Measurements from ENCODE around the gene TJP3. TPM values are rescaled to one million over a fixed set of nuclear protein-coding genes. Genes with fewer than 3 reads are reported as not detected.

The TJP3 gene
- total and polyA plus RNA-seq, 2 experiments from 2014 or later = 18.2 to 23.9 TPM

DNA sequence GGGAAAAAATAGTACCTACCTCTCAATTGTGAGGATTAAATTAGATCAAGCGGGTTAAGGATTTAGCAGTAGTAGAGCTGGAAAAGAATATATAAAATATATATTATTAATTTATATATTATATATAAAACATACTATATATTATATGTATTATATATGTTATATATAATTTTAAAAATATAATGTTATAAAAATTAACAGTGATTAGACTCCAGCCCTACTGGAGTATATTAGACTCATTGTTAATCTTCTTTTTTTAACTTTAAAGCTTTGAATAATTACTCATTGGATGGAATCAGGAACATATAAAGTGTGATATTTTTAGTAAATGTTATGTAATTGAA lies 53.9 kb downstream of the TJP3 start:
- Histone ChIP-seq H3K27me3 (ENCODE audit: insufficient read depth) (no peaks in the 10 kb centered on the region), H3K36me3 (ENCODE audit: insufficient read depth) (no peaks in the 10 kb centered on the region), H3F3A (replicated peaks; ENCODE audit: low read depth) (no peaks in the 10 kb centered on the region), H3K4me3 (peak overlapping the region; percentile 99), H2AFZ (peak overlapping the region; percentile 76; the same call in 1 of the 2 replicates), H3K4me2 (no peak overlapping the region; the same call in 1 of the 2 replicates), H3K9me2 (ENCODE audit: insufficient read depth) (no peaks in the 10 kb centered on the region; the same call in 1 of the 2 replicates), H4K20me1 (replicated peaks; ENCODE audit: insufficient read depth) (no peaks in the 10 kb centered on the region), H3K4me1 (ENCODE audit: insufficient read depth) (peaks cover 3% of the 10 kb centered on the region), H3K79me2 (replicated peaks; ENCODE audit: insufficient read depth) (peaks cover 22% of the 10 kb centered on the region), H3K27ac (ENCODE audit: low read depth) (no peak overlapping the region)
- Mint-ChIP-seq H3K9me3 (peaks cover 2% of the 10 kb centered on the region; the same call in 1 of the 3 replicates), H3K36me3 (ENCODE audit: low read depth) (peaks cover 5% of the 10 kb centered on the region; the same call in 2 of the 3 replicates), H3K27ac (peak overlapping the region; percentile 97), H3K27me3 (ENCODE audit: insufficient read depth, low read depth, poor library complexity) (peaks cover 11% of the 10 kb centered on the region), H3K4me1 (peaks cover 4% of the 10 kb centered on the region), H3K4me3 (peak overlapping the region; percentile 96)
- TF ChIP-seq, protein P1, sequence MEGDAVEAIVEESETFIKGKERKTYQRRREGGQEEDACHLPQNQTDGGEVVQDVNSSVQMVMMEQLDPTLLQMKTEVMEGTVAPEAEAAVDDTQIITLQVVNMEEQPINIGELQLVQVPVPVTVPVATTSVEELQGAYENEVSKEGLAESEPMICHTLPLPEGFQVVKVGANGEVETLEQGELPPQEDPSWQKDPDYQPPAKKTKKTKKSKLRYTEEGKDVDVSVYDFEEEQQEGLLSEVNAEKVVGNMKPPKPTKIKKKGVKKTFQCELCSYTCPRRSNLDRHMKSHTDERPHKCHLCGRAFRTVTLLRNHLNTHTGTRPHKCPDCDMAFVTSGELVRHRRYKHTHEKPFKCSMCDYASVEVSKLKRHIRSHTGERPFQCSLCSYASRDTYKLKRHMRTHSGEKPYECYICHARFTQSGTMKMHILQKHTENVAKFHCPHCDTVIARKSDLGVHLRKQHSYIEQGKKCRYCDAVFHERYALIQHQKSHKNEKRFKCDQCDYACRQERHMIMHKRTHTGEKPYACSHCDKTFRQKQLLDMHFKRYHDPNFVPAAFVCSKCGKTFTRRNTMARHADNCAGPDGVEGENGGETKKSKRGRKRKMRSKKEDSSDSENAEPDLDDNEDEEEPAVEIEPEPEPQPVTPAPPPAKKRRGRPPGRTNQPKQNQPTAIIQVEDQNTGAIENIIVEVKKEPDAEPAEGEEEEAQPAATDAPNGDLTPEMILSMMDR (conservative IDR thresholded peaks at IDR 0.05; ENCODE audit: low read depth in 2 of 2) = no peak
- TF ChIP-seq EZH2 (IDR thresholded peaks at IDR 0.05; ENCODE audit: low read depth, unreplicated experiment) (no peak), JUNB (IDR thresholded peaks at IDR 0.05; ENCODE audit: unreplicated experiment) (no peak), EZH2phosphoT487 (IDR thresholded peaks at IDR 0.05; ENCODE audit: unreplicated experiment) (no peak), ZNF114 (CRISPR knock-in tag; IDR thresholded peaks at IDR 0.05) (no peak), STAT1 (IDR thresholded peaks at IDR 0.05; ENCODE audit: unreplicated experiment) (no peak), NANOG (IDR thresholded peaks at IDR 0.05; ENCODE audit: borderline replicate concordance) (no peak), POLR2AphosphoS5 (IDR thresholded peaks at IDR 0.05; ENCODE audit: low read depth) (no peak), ZNF331 (CRISPR knock-in tag; IDR thresholded peaks at IDR 0.05; ENCODE audit: low read depth) (no peak), CREB1 (CRISPR knock-in tag; IDR thresholded peaks at IDR 0.05; ENCODE audit: low read depth) (no peak)
- TF ChIP-seq, protein P2, sequence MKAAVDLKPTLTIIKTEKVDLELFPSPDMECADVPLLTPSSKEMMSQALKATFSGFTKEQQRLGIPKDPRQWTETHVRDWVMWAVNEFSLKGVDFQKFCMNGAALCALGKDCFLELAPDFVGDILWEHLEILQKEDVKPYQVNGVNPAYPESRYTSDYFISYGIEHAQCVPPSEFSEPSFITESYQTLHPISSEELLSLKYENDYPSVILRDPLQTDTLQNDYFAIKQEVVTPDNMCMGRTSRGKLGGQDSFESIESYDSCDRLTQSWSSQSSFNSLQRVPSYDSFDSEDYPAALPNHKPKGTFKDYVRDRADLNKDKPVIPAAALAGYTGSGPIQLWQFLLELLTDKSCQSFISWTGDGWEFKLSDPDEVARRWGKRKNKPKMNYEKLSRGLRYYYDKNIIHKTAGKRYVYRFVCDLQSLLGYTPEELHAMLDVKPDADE (IDR thresholded peaks at IDR 0.05) = no peak
- TF ChIP-seq, protein P3, sequence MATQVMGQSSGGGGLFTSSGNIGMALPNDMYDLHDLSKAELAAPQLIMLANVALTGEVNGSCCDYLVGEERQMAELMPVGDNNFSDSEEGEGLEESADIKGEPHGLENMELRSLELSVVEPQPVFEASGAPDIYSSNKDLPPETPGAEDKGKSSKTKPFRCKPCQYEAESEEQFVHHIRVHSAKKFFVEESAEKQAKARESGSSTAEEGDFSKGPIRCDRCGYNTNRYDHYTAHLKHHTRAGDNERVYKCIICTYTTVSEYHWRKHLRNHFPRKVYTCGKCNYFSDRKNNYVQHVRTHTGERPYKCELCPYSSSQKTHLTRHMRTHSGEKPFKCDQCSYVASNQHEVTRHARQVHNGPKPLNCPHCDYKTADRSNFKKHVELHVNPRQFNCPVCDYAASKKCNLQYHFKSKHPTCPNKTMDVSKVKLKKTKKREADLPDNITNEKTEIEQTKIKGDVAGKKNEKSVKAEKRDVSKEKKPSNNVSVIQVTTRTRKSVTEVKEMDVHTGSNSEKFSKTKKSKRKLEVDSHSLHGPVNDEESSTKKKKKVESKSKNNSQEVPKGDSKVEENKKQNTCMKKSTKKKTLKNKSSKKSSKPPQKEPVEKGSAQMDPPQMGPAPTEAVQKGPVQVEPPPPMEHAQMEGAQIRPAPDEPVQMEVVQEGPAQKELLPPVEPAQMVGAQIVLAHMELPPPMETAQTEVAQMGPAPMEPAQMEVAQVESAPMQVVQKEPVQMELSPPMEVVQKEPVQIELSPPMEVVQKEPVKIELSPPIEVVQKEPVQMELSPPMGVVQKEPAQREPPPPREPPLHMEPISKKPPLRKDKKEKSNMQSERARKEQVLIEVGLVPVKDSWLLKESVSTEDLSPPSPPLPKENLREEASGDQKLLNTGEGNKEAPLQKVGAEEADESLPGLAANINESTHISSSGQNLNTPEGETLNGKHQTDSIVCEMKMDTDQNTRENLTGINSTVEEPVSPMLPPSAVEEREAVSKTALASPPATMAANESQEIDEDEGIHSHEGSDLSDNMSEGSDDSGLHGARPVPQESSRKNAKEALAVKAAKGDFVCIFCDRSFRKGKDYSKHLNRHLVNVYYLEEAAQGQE (IDR thresholded peaks at IDR 0.05; ENCODE audit: unreplicated experiment) = no peak
- TF ChIP-seq, protein P4, sequence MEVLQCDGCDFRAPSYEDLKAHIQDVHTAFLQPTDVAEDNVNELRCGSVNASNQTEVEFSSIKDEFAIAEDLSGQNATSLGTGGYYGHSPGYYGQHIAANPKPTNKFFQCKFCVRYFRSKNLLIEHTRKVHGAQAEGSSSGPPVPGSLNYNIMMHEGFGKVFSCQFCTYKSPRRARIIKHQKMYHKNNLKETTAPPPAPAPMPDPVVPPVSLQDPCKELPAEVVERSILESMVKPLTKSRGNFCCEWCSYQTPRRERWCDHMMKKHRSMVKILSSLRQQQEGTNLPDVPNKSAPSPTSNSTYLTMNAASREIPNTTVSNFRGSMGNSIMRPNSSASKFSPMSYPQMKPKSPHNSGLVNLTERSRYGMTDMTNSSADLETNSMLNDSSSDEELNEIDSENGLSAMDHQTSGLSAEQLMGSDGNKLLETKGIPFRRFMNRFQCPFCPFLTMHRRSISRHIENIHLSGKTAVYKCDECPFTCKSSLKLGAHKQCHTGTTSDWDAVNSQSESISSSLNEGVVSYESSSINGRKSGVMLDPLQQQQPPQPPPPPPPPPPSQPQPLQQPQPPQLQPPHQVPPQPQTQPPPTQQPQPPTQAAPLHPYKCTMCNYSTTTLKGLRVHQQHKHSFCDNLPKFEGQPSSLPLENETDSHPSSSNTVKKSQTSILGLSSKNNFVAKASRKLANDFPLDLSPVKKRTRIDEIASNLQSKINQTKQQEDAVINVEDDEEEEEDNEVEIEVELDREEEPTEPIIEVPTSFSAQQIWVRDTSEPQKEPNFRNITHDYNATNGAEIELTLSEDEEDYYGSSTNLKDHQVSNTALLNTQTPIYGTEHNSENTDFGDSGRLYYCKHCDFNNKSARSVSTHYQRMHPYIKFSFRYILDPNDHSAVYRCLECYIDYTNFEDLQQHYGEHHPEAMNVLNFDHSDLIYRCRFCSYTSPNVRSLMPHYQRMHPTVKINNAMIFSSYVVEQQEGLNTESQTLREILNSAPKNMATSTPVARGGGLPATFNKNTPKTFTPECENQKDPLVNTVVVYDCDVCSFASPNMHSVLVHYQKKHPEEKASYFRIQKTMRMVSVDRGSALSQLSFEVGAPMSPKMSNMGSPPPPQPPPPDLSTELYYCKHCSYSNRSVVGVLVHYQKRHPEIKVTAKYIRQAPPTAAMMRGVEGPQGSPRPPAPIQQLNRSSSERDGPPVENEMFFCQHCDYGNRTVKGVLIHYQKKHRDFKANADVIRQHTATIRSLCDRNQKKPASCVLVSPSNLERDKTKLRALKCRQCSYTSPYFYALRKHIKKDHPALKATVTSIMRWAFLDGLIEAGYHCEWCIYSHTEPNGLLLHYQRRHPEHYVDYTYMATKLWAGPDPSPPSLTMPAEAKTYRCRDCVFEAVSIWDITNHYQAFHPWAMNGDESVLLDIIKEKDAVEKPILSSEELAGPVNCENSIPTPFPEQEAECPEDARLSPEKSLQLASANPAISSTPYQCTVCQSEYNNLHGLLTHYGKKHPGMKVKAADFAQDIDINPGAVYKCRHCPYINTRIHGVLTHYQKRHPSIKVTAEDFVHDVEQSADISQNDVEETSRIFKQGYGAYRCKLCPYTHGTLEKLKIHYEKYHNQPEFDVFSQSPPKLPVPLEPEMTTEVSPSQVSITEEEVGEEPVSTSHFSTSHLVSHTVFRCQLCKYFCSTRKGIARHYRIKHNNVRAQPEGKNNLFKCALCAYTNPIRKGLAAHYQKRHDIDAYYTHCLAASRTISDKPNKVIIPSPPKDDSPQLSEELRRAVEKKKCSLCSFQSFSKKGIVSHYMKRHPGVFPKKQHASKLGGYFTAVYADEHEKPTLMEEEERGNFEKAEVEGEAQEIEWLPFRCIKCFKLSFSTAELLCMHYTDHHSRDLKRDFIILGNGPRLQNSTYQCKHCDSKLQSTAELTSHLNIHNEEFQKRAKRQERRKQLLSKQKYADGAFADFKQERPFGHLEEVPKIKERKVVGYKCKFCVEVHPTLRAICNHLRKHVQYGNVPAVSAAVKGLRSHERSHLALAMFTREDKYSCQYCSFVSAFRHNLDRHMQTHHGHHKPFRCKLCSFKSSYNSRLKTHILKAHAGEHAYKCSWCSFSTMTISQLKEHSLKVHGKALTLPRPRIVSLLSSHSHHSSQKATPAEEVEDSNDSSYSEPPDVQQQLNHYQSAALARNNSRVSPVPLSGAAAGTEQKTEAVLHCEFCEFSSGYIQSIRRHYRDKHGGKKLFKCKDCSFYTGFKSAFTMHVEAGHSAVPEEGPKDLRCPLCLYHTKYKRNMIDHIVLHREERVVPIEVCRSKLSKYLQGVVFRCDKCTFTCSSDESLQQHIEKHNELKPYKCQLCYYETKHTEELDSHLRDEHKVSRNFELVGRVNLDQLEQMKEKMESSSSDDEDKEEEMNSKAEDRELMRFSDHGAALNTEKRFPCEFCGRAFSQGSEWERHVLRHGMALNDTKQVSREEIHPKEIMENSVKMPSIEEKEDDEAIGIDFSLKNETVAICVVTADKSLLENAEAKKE (CRISPR knock-in tag; IDR thresholded peaks at IDR 0.05) = no peak
- DNase-seq (ENCODE audit: low spot score) (no peak), ATAC-seq (no peak)

All from GM23338 (cell line).